Panc1 (cell line): ENCODE data around the gene AP3S2. TPM values are rescaled to one million over a fixed set of nuclear protein-coding genes. Genes with fewer than 3 reads are reported as not detected.

Experiments used
- ATAC-seq: fragments of 200-7000 bp; cut with Tn5 transposase; 2 replicates; pipeline ENCODE4 v1.9.1; 2020; ENCODE audit warnings: mild to moderate bottlenecking, moderate library complexity
- BruUV-seq: library from RNA; stranded (reverse); fragments of 400-500 nt; replicated peaks from 2 replicates; lab custom pipeline; 2021; lab: Mats Ljungman, UMichigan
- CTCF ChIA-PET: fragments of 300-600 bp; sonication (Branson Sonifier 250); formaldehyde crosslinking; loops from one replicate; lab custom pipeline; 2022; ENCODE audit warnings: antibody characterized with exemption; lab: Charles Lee
- POLR2A ChIA-PET: fragments of 300-600 bp; sonication (Branson Sonifier 250); formaldehyde crosslinking; loops from one replicate; lab custom pipeline; 2022; ENCODE audit warnings: antibody characterized with exemption; lab: Charles Lee
- DNase-seq: peaks from one replicate; pipeline ENCODE4 v3.0.0-alpha.2; 2010; ENCODE audit warnings: low read depth, low spot score
- H3K27ac ChIP-seq: 2 replicates; pipeline ENCODE4 v1.5.1; 2011; ENCODE audit warnings: mild to moderate bottlenecking, low read length, inconsistent platforms
- H3K27me3 ChIP-seq: fragments of 200-500 bp; sonication (Bioruptor generic); 2 replicates; pipeline ENCODE4 v1.6.0; 2014; ENCODE audit warnings: low read length, inconsistent platforms; ENCODE audit not compliant: control insufficient read depth, insufficient read depth
- H3K36me3 ChIP-seq: fragments of 200-500 bp; sonication (Bioruptor generic); 2 replicates; pipeline ENCODE4 v1.5.1; 2014; ENCODE audit warnings: inconsistent platforms, mild to moderate bottlenecking, low read length, moderate library complexity; ENCODE audit not compliant: control insufficient read depth, insufficient read depth
- H3K4me1 ChIP-seq: 2 replicates; pipeline ENCODE4 v1.5.1; 2011; ENCODE audit warnings: inconsistent platforms, mild to moderate bottlenecking, low read length, moderate library complexity; ENCODE audit not compliant: control insufficient read depth, insufficient read depth
- H3K4me3 ChIP-seq, 2 experiments: 2 replicates each; pipeline ENCODE4 v1.5.1; 2011 to 2012; ENCODE audit warnings: low read depth in 2 of 2, low read length in 2 of 2, mild to moderate bottlenecking in 2 of 2, inconsistent platforms in 1 of 2, moderate library complexity in 1 of 2
- H3K9me3 ChIP-seq: fragments of 200-500 bp; sonication (Bioruptor generic); 2 replicates; pipeline ENCODE4 v1.5.1; 2014; ENCODE audit warnings: low read depth, mild to moderate bottlenecking, inconsistent platforms, low read length, moderate library complexity; ENCODE audit not compliant: control insufficient read depth, insufficient read depth
- CTCF ChIP-seq: fragments of 450-650 bp; IDR thresholded peaks from 2 replicates; pipeline ENCODE4 v1.5.1; 2017; ENCODE audit warnings: mild to moderate bottlenecking
- POLR2AphosphoS5 ChIP-seq: IDR thresholded peaks from 2 replicates; pipeline ENCODE4 v1.6.1; 2012; ENCODE audit warnings: mild to moderate bottlenecking, low read depth, low read length, moderate library complexity
- SIN3A ChIP-seq: IDR thresholded peaks from 2 replicates; pipeline ENCODE4 v1.6.1; 2012; ENCODE audit warnings: low read depth, mild to moderate bottlenecking, low read length, moderate library complexity, borderline replicate concordance; ENCODE audit not compliant: insufficient read depth
- TCF7L2 ChIP-seq: IDR thresholded peaks from 2 replicates; pipeline ENCODE4 v1.6.1; 2011; ENCODE audit warnings: mild to moderate bottlenecking, low read depth, low read length, inconsistent platforms
- in situ Hi-C: cut with HindIII; loops from 2 replicates; pipeline ENCODE4 v1.10.0; 2016; ENCODE audit warnings: low sequenced_read_pairs, low pct_unique_long_range_greater_than_20kb
- intact Hi-C: fragments of 100-400 bp; cut with micrococcal nuclease; formaldehyde crosslinking; loops from one replicate; pipeline ENCODE4 v1.10.0; 2022; ENCODE audit not compliant: unreplicated experiment
- total RNA-seq: library from RNA; stranded (reverse); gene quantifications from one replicate; pipeline ENCODE4 v1.2.1, GENCODE V29; 2021; ENCODE audit not compliant: unreplicated experiment
- TF ChIP-seq, protein P1 (sequence below), 2 experiments: IDR thresholded peaks; 2 replicates each; pipeline ENCODE4 v1.6.1; 2011 to 2012; ENCODE audit warnings: low read depth in 2 of 2, control low read depth in 1 of 2, low read length in 1 of 2, mild to moderate bottlenecking in 1 of 2, moderate library complexity in 1 of 2; ENCODE audit not compliant: insufficient read depth in 1 of 2

Gene AP3S2
- total RNA-seq, 1 experiment from 2014 or later: 24.6 TPM

DNA sequence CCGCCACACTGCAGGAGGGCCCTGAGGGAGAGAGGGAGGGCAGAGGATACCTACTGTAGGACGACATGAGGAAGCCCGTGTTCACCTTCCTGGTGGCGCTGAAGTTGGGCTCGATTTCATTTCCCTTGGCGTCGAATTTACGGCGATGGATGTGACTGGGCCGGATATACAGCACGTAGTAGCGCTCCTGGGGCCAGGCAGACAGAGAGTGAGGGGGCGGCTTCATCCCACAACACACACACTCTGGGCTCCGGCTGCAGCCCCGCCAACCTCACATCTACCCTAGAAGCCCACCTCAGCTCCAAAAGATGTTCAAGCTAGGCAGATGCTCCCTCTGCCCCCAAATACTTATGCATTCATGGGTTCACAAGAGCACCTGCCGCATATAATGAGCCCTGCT lies 14.4 kb upstream of the AP3S2 start:
- ATAC-seq (no peak), DNase-seq (no peak)
- no TSS peak for BruUV-seq
- TF ChIP-seq POLR2AphosphoS5: no peak
- TF ChIP-seq, protein P1, sequence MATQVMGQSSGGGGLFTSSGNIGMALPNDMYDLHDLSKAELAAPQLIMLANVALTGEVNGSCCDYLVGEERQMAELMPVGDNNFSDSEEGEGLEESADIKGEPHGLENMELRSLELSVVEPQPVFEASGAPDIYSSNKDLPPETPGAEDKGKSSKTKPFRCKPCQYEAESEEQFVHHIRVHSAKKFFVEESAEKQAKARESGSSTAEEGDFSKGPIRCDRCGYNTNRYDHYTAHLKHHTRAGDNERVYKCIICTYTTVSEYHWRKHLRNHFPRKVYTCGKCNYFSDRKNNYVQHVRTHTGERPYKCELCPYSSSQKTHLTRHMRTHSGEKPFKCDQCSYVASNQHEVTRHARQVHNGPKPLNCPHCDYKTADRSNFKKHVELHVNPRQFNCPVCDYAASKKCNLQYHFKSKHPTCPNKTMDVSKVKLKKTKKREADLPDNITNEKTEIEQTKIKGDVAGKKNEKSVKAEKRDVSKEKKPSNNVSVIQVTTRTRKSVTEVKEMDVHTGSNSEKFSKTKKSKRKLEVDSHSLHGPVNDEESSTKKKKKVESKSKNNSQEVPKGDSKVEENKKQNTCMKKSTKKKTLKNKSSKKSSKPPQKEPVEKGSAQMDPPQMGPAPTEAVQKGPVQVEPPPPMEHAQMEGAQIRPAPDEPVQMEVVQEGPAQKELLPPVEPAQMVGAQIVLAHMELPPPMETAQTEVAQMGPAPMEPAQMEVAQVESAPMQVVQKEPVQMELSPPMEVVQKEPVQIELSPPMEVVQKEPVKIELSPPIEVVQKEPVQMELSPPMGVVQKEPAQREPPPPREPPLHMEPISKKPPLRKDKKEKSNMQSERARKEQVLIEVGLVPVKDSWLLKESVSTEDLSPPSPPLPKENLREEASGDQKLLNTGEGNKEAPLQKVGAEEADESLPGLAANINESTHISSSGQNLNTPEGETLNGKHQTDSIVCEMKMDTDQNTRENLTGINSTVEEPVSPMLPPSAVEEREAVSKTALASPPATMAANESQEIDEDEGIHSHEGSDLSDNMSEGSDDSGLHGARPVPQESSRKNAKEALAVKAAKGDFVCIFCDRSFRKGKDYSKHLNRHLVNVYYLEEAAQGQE (IDR thresholded peaks at IDR 0.05; ENCODE audit: insufficient read depth in 1 of 2, low read depth in 2 of 2, low read length in 1 of 2): no peak
- no peak for TF ChIP-seq SIN3A
- no peak for TF ChIP-seq CTCF
- TF ChIP-seq TCF7L2: no peak
- H3K4me1 ChIP-seq: peaks cover 6% of the 10 kb centered on the region; the same call in 1 of the 2 replicates
- H3K27me3 ChIP-seq: no peaks in the 10 kb centered on the region
- intact Hi-C loops: no loop called here
- ChIA-PET POLR2A (no interaction called here), CTCF (no interaction called here)
- no peak overlapping the region for H3K4me3 ChIP-seq
- in situ Hi-C loops: no loop called here
- H3K27ac ChIP-seq: no peak overlapping the region
- H3K36me3 ChIP-seq: no peaks in the 10 kb centered on the region
- no peaks in the 10 kb centered on the region for H3K9me3 ChIP-seq

- no peaks in the 10 kb centered on the region for H3K9me3 ChIP-seq
- H3K36me3 ChIP-seq: no peaks in the 10 kb centered on the region
- H3K27ac ChIP-seq: no peak overlapping the region
- in situ Hi-C loops (no loop called here), intact Hi-C loops (no loop called here)
- TF ChIP-seq POLR2AphosphoS5 (no peak), TCF7L2 (no peak), CTCF (no peak)
- no peak overlapping the region for H3K4me3 ChIP-seq
- 0 out of 2 replicates have a peak, but pooled peaks cover 4% of the 10 kb centered on the region for H3K4me1 ChIP-seq
- POLR2A ChIA-PET: no interaction called here
- DNase-seq (no peak), ATAC-seq (no peak)
- CTCF ChIA-PET: no interaction called here
- H3K27me3 ChIP-seq: no peaks in the 10 kb centered on the region
- BruUV-seq: no TSS peak
Observed at GRCh38 chr15:89907289-89907688, 13.5 kb upstream of the AP3S2 start.
